ENCODE results near the gene MRGPRD.

DNA sequence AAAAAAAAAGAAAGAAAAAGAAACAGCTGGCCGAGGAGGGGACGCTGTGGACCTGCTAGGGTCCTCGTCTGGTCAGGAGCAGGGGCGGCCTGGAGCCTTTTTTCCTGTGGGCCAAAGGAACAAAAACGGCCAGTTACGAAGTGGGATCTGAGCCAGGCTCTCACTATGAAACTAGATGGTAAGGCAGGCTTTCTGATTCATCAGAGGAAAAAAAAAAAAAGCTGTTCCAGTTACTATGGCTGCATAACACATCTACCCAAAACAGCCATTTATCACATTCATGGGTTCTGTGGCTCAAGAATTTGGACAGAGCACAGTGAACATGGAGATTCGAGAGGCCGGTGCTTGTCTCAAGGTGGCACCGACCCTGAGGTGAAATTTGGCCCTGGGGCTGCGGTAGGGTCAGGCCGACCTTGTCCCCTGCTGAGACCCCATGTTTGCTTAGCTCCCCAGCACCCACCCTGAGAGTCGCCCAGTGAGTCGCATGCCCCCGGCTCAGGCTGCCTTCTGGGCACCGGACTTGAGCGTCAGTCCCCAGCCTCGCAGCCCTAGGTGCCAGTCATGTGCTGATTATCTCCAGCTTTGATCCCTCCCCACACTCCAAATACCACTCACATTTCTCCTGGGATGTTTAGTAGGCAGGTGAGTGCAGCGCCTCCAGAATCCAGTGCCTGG lies 34.2 kb downstream of the MRGPRD start:
- TF ChIP-seq, protein P1, sequence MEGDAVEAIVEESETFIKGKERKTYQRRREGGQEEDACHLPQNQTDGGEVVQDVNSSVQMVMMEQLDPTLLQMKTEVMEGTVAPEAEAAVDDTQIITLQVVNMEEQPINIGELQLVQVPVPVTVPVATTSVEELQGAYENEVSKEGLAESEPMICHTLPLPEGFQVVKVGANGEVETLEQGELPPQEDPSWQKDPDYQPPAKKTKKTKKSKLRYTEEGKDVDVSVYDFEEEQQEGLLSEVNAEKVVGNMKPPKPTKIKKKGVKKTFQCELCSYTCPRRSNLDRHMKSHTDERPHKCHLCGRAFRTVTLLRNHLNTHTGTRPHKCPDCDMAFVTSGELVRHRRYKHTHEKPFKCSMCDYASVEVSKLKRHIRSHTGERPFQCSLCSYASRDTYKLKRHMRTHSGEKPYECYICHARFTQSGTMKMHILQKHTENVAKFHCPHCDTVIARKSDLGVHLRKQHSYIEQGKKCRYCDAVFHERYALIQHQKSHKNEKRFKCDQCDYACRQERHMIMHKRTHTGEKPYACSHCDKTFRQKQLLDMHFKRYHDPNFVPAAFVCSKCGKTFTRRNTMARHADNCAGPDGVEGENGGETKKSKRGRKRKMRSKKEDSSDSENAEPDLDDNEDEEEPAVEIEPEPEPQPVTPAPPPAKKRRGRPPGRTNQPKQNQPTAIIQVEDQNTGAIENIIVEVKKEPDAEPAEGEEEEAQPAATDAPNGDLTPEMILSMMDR (IDR thresholded peaks at IDR 0.05; ENCODE audit: low read depth, low read length), result no peak
- TF ChIP-seq MYC (IDR thresholded peaks at IDR 0.05; ENCODE audit: low read depth, low read length) (no peak), POLR2A (IDR thresholded peaks at IDR 0.05; ENCODE audit: extremely low read depth, insufficient read length) (no peak)
- TF ChIP-seq, protein P2, sequence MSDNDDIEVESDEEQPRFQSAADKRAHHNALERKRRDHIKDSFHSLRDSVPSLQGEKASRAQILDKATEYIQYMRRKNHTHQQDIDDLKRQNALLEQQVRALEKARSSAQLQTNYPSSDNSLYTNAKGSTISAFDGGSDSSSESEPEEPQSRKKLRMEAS (IDR thresholded peaks at IDR 0.05; ENCODE audit: low read depth, low read length), result no peak
